Measurements from ENCODE around the gene NEURL1B. TPM values are rescaled to one million over a fixed set of nuclear protein-coding genes. Genes with fewer than 3 reads are reported as not detected.

NEURL1B gene
- total and polyA plus RNA-seq, 10 of the 15 experiments (the other 5 are each of a cell fraction or from before 2014, with no cell fraction given): 0.04 to 0.28 (median 0.05) TPM; not detected in 4

GRCh38 chr5:172715421-172715780 lies 74.3 kb downstream of the NEURL1B start (continued):
- TF ChIP-seq, protein P1, sequence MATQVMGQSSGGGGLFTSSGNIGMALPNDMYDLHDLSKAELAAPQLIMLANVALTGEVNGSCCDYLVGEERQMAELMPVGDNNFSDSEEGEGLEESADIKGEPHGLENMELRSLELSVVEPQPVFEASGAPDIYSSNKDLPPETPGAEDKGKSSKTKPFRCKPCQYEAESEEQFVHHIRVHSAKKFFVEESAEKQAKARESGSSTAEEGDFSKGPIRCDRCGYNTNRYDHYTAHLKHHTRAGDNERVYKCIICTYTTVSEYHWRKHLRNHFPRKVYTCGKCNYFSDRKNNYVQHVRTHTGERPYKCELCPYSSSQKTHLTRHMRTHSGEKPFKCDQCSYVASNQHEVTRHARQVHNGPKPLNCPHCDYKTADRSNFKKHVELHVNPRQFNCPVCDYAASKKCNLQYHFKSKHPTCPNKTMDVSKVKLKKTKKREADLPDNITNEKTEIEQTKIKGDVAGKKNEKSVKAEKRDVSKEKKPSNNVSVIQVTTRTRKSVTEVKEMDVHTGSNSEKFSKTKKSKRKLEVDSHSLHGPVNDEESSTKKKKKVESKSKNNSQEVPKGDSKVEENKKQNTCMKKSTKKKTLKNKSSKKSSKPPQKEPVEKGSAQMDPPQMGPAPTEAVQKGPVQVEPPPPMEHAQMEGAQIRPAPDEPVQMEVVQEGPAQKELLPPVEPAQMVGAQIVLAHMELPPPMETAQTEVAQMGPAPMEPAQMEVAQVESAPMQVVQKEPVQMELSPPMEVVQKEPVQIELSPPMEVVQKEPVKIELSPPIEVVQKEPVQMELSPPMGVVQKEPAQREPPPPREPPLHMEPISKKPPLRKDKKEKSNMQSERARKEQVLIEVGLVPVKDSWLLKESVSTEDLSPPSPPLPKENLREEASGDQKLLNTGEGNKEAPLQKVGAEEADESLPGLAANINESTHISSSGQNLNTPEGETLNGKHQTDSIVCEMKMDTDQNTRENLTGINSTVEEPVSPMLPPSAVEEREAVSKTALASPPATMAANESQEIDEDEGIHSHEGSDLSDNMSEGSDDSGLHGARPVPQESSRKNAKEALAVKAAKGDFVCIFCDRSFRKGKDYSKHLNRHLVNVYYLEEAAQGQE (IDR thresholded peaks at IDR 0.05; ENCODE audit: low read depth, low read length): no peak
- TF ChIP-seq SMARCA5 (IDR thresholded peaks at IDR 0.05) (no peak), PAX8 (IDR thresholded peaks at IDR 0.05) (no peak), BACH1 (IDR thresholded peaks at IDR 0.05; ENCODE audit: borderline replicate concordance) (no peak)

DNA sequence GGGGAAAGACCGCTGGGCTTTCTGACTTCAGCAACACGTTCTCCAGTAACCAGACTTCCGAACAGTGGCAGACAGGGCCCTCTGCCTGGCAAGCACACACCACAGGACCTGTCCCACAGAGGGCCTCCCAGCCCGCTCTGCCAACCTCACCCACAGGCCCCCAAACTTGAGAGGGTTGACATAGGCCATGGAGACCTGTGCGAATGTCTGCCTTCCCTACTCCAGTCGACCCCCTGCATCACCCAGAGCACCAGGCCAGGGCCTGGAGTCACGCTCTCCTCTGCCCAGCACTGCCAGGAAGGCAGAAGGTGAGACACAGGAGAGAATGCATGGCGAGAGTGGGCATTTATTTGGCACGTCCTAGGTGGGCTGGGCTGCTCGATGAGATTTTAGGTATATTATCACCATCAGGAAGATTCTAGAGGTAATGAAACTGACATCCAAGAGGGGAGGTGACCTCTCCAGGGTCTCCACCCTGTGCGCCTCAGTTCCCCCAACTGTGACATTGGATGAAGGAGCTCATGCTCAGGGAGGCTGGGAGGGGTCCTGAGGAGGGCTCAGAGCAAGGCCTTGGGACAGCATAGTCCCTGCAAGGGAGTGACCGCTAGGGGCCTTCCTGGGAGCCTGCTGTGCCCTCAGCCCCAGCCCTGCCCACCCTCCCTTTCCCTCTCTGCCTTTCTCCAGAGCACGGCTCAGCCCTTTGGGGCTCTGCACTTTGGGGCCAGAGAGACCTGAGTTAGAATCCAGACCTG lies 75.0 kb downstream of the NEURL1B start:
- ChIA-PET POLR2A (no interaction called here), CTCF (interaction anchor here (0.9 to 2.0 kb wide), 14 partner anchors 10 to 261 kb away, joined by 3 to 30 read pairs (median 5); partner anchors contain the start of gene DUSP1), RAD21 (ENCODE audit: unreplicated experiment) (interaction anchor here (1.2 to 1.7 kb wide), 4 partner anchors 44 to 216 kb away, joined by 3 to 12 read pairs (median 6); partner anchors contain the start of gene DUSP1), SMC1A (ENCODE audit: uncharacterized antibody, unreplicated experiment) (interaction anchor here (0.6 to 2.0 kb wide), 5 partner anchors 63 to 217 kb away, joined by 3 to 10 read pairs (median 3); no protein-coding TSS in a partner anchor)
- Histone ChIP-seq H3K27me3 (replicated peaks in 1 of 2; ENCODE audit: control insufficient read depth in 2 of 2, insufficient read depth in 2 of 2, low read length in 1 of 2) (no peaks in the 10 kb centered on the region; a peak in 1 of 4 replicates), H3K4me1 (ENCODE audit: control insufficient read depth, insufficient read depth, low read length) (no peaks in the 10 kb centered on the region), H3K9me3 (replicated peaks; ENCODE audit: control insufficient read depth, insufficient read depth, low read length) (no peaks in the 10 kb centered on the region; the same call in 2 of the 3 replicates), H3K79me2 (ENCODE audit: control insufficient read depth, insufficient read depth, low read length) (no peaks in the 10 kb centered on the region), H3K4me2 (ENCODE audit: control insufficient read depth, insufficient read depth) (no peak overlapping the region), H3K27ac (ENCODE audit: control insufficient read depth, insufficient read depth) (no peak overlapping the region), H3K4me3 (no peak overlapping the region), H3K9ac (ENCODE audit: control insufficient read depth, insufficient read depth, low read length) (no peak overlapping the region), H2AFZ (ENCODE audit: control insufficient read depth, low read depth, low read length) (no peak overlapping the region), H4K20me1 (ENCODE audit: control insufficient read depth, insufficient read depth) (no peaks in the 10 kb centered on the region), H3K36me3 (ENCODE audit: control insufficient read depth in 2 of 2, insufficient read depth in 2 of 2, low read length in 1 of 2) (no peaks in the 10 kb centered on the region)
- DNase-seq (ENCODE audit: low read depth, low spot score) (no peak), FAIRE-seq (no peak), ATAC-seq (no peak)
- intact Hi-C loops (cut with micrococcal nuclease; ENCODE audit: unreplicated experiment): loop anchor here (2.0 to 10.0 kb wide), 3 partner anchors 55 to 489 kb away; partner anchors contain the start of genes DUSP1 and ERGIC1
- TF ChIP-seq ASH2L (IDR thresholded peaks at IDR 0.05; ENCODE audit: borderline replicate concordance, low read depth): no peak
- no peak for TF ChIP-seq E4F1 (IDR thresholded peaks at IDR 0.05; ENCODE audit: borderline replicate concordance, partially characterized antibody)
- WGBS (ENCODE audit: insufficient coverage, insufficient replicate concordance, low lambda C conversion rate, missing lambda C conversion rate): 39% methylated on average over 12 of the region's 13 CpGs
- in situ Hi-C loops (cut with MboI): loop anchor here (5.0 kb wide), 1 partner anchor 211 kb away; no protein-coding TSS in a partner anchor
- no TSS peak for BruUV-seq (replicated peaks)
